H1 (cell line): ENCODE measurements around the gene PRMT5. TPM values are rescaled to one million over a fixed set of nuclear protein-coding genes. Genes with fewer than 3 reads are reported as not detected.

Source experiments
- CTCF ChIA-PET: fragments of 300-600 bp; sonication (Branson Sonifier 250); formaldehyde crosslinking; loops from one replicate; lab custom pipeline; 2021; ENCODE audit not compliant: partially characterized antibody; lab: Charles Lee
- POLR2A ChIA-PET: fragments of 300-600 bp; sonication (Branson Sonifier 250); formaldehyde crosslinking; loops from one replicate; lab custom pipeline; 2021; ENCODE audit warnings: inconsistent platforms; ENCODE audit not compliant: partially characterized antibody; lab: Charles Lee
- DNase-seq, 2 experiments: peaks; one replicate each; pipeline versions ENCODE4 v3.0.0 to v3.0.0-alpha.2; 2010 to 2022; ENCODE audit warnings: low spot score in 2 of 2, low read depth in 1 of 2, mixed read lengths in 1 of 2
- FAIRE-seq: peaks from 2 replicates; lab custom pipeline; 2011; peaks lifted over from hg19 to GRCh38; lab: Jason Lieb, UNC
- H2AFZ ChIP-seq: 2 replicates; pipeline ENCODE4 v1.8.1; 2012; ENCODE audit warnings: low read length, inconsistent platforms
- H2AK5ac ChIP-seq: 2 replicates; pipeline ENCODE4 v1.6.1; 2013; ENCODE audit warnings: low read depth, low read length
- H2BK120ac ChIP-seq: replicated peaks from 2 replicates; pipeline ENCODE3; 2013; ENCODE audit warnings: low read depth, low read length, inconsistent platforms
- H2BK12ac ChIP-seq: 2 replicates; pipeline ENCODE4 v1.6.1; 2013; ENCODE audit warnings: low read depth, low read length
- H2BK15ac ChIP-seq: 2 replicates; pipeline ENCODE4 v1.6.1; 2013; ENCODE audit warnings: low read length
- H2BK20ac ChIP-seq: 2 replicates; pipeline ENCODE4 v1.6.1; 2013; ENCODE audit warnings: low read length
- H2BK5ac ChIP-seq: 2 replicates; pipeline ENCODE4 v1.6.1; 2013; ENCODE audit warnings: low read depth, low read length
- H3K14ac ChIP-seq: 2 replicates; pipeline ENCODE4 v1.6.1; 2013; ENCODE audit warnings: inconsistent platforms; ENCODE audit not compliant: insufficient read length
- H3K18ac ChIP-seq: 2 replicates; pipeline ENCODE4 v1.6.1; 2013; ENCODE audit warnings: low read length; ENCODE audit errors: extremely low read depth
- H3K23ac ChIP-seq: 2 replicates; pipeline ENCODE4 v1.6.1; 2013; ENCODE audit warnings: inconsistent platforms; ENCODE audit not compliant: insufficient read length
- H3K23me2 ChIP-seq: 2 replicates; pipeline ENCODE4 v1.6.1; 2013; ENCODE audit warnings: low read depth, low read length
- H3K27ac ChIP-seq: 2 replicates; pipeline ENCODE4 v1.6.1; 2011; ENCODE audit warnings: low read depth, low read length, inconsistent platforms
- H3K27me3 ChIP-seq, 4 experiments: replicated peaks in 1 of 4; 1 replicate in 1 of 4; 2 replicates in 3 of 4; pipeline versions ENCODE4 v1.6.1 to v1.8.1; 2011 to 2013; ENCODE audit warnings: low read length in 3 of 4, mild to moderate bottlenecking in 3 of 4, inconsistent platforms in 2 of 4, mixed read lengths in 2 of 4, moderate library complexity in 1 of 4; ENCODE audit not compliant: control insufficient read depth in 3 of 4, insufficient read depth in 3 of 4; ENCODE audit errors: extremely low read depth in 1 of 4
- H3K36me3 ChIP-seq, 4 experiments: 2 replicates each; pipeline versions ENCODE4 v1.6.1 to v1.8.1; 2011 to 2013; ENCODE audit warnings: mild to moderate bottlenecking in 4 of 4, low read length in 3 of 4, moderate library complexity in 2 of 4, control low read depth in 1 of 4, inconsistent platforms in 1 of 4; ENCODE audit not compliant: insufficient read depth in 4 of 4, control insufficient read depth in 2 of 4
- H3K4ac ChIP-seq: replicated peaks from 2 replicates; pipeline ENCODE3; 2013; ENCODE audit warnings: low read length, low read depth, mixed read lengths, inconsistent platforms; ENCODE audit not compliant: insufficient read length
- H3K4me1 ChIP-seq, 4 experiments: replicated peaks in 1 of 4; 1 replicate in 1 of 4; 2 replicates in 3 of 4; pipeline versions ENCODE4 v1.6.1 to v1.8.1; 2011 to 2013; ENCODE audit warnings: low read length in 3 of 4, inconsistent platforms in 2 of 4, mixed read lengths in 1 of 4; ENCODE audit not compliant: insufficient read depth in 4 of 4, control insufficient read depth in 3 of 4
- H3K4me2 ChIP-seq, 2 experiments: 2 replicates each; pipeline versions ENCODE4 v1.6.1 to v1.8.1; 2011 to 2013; ENCODE audit warnings: low read depth in 2 of 2, low read length in 2 of 2, control low read depth in 1 of 2, inconsistent platforms in 1 of 2, mild to moderate bottlenecking in 1 of 2; ENCODE audit not compliant: insufficient read depth in 1 of 2
- H3K4me3 ChIP-seq, 4 experiments: fragments of 200-600, 300-600 bp in 1 of 4; sonication (generic), shearing (Covaris generic), sonication (Bioruptor Twin) in 1 of 4; 2 replicates each; pipeline versions ENCODE4 v1.5.1 to v1.8.1; 2011 to 2016; ENCODE audit warnings: low read length in 4 of 4, low read depth in 3 of 4, control low read depth in 2 of 4, inconsistent platforms in 2 of 4, mild to moderate bottlenecking in 2 of 4, mixed read lengths in 1 of 4, moderate library complexity in 1 of 4; ENCODE audit not compliant: insufficient read depth in 2 of 4; ENCODE audit errors: extremely low read depth in 1 of 4
- H3K56ac ChIP-seq: replicated peaks from 2 replicates; pipeline ENCODE3; 2013; ENCODE audit warnings: low read depth, mild to moderate bottlenecking, mixed read lengths, low read length, inconsistent platforms; ENCODE audit not compliant: insufficient read length
- H3K79me1 ChIP-seq: 2 replicates; pipeline ENCODE4 v1.6.1; 2013; ENCODE audit warnings: low read depth, low read length, control low read depth
- H3K79me2 ChIP-seq, 2 experiments: 2 replicates each; pipeline versions ENCODE4 v1.6.1 to v1.8.1; 2012 to 2013; ENCODE audit warnings: low read length in 2 of 2, mild to moderate bottlenecking in 2 of 2, inconsistent platforms in 1 of 2; ENCODE audit not compliant: insufficient read depth in 2 of 2, control insufficient read depth in 1 of 2
- H3K9ac ChIP-seq, 4 experiments: replicated peaks in 1 of 4; 1 replicate in 1 of 4; 2 replicates in 3 of 4; pipeline versions ENCODE4 v1.6.1 to v1.8.1; 2011 to 2013; ENCODE audit warnings: low read depth in 3 of 4, low read length in 3 of 4, control low read depth in 2 of 4, mild to moderate bottlenecking in 2 of 4, moderate library complexity in 2 of 4, inconsistent platforms in 1 of 4; ENCODE audit errors: extremely low read depth in 1 of 4
- H3K9me3 ChIP-seq, 2 experiments: 2 replicates each; pipeline versions ENCODE4 v1.6.1 to v1.8.1; 2012 to 2013; ENCODE audit warnings: mild to moderate bottlenecking in 2 of 2, moderate library complexity in 2 of 2, control low read depth in 1 of 2, inconsistent platforms in 1 of 2, low read depth in 1 of 2, low read length in 1 of 2, mixed read lengths in 1 of 2; ENCODE audit not compliant: insufficient read depth in 2 of 2
- H4K20me1 ChIP-seq, 2 experiments: replicated peaks in 1 of 2; 2 replicates each; pipeline versions ENCODE3 to v1.8.1; 2011 to 2013; ENCODE audit warnings: inconsistent platforms in 2 of 2, low read length in 2 of 2, mild to moderate bottlenecking in 1 of 2; ENCODE audit not compliant: insufficient read depth in 2 of 2, control insufficient read depth in 1 of 2
- H4K5ac ChIP-seq: 2 replicates; pipeline ENCODE4 v1.6.1; 2013; ENCODE audit warnings: low read length, low read depth, mixed read lengths, inconsistent platforms; ENCODE audit not compliant: insufficient read length
- H4K8ac ChIP-seq: 2 replicates; pipeline ENCODE4 v1.8.0; 2013; ENCODE audit warnings: mild to moderate bottlenecking, moderate library complexity, low read length, inconsistent platforms; ENCODE audit not compliant: insufficient read depth; ENCODE audit errors: extremely low read depth
- H4K91ac ChIP-seq: replicated peaks from 2 replicates; pipeline ENCODE3; 2013; ENCODE audit warnings: low read length, mixed read lengths, inconsistent platforms; ENCODE audit not compliant: insufficient read length
- ASH2L ChIP-seq: fragments of 200-600, 300-600 bp; sonication (generic); IDR thresholded peaks from one replicate; pipeline ENCODE4 v1.7.1; 2017; ENCODE audit warnings: low read length
- CBX5 ChIP-seq: fragments of 300-800, 300-1000 bp; sonication (generic); IDR thresholded peaks from 2 replicates; pipeline ENCODE4 v1.7.1; 2016; ENCODE audit warnings: antibody characterized with exemption, low read length, low read depth
- GABPA ChIP-seq: IDR thresholded peaks from 2 replicates; pipeline ENCODE4 v1.6.1; 2011; ENCODE audit warnings: mild to moderate bottlenecking, low read length, moderate library complexity, borderline replicate concordance; ENCODE audit not compliant: insufficient read depth
- JUND ChIP-seq: IDR thresholded peaks from 2 replicates; pipeline ENCODE4 v1.6.1; 2011; ENCODE audit warnings: mild to moderate bottlenecking, improper control_type of control experiment, low read length
- SIX5 ChIP-seq: IDR thresholded peaks from 2 replicates; pipeline ENCODE4 v1.6.1; 2011; ENCODE audit warnings: mild to moderate bottlenecking, low read depth, low read length
- SP1 ChIP-seq: IDR thresholded peaks from 2 replicates; pipeline ENCODE4 v1.6.1; 2011; ENCODE audit warnings: low read depth, low read length
- SP4 ChIP-seq: IDR thresholded peaks from 2 replicates; pipeline ENCODE4 v1.6.1; 2012; ENCODE audit warnings: low read length, inconsistent platforms
- TBP ChIP-seq: IDR thresholded peaks from 2 replicates; pipeline ENCODE4 v1.6.1; 2011; ENCODE audit warnings: low read depth, low read length, improper control_type of control experiment
- WGBS, 2 experiments: shearing (Covaris generic) in 1 of 2; methylation state at CpG; one replicate each; pipeline versions ENCODE4 v1.1.6 to v1.1.7; 2013 to 2015; ENCODE audit warnings: low lambda C conversion rate in 2 of 2, mixed read lengths in 2 of 2, inconsistent platforms in 1 of 2, low coverage in 1 of 2, missing lambda C conversion rate in 1 of 2; ENCODE audit not compliant: insufficient replicate concordance in 2 of 2, insufficient coverage in 1 of 2, insufficient read length in 1 of 2; ENCODE audit errors: extremely low coverage in 1 of 2, missing lambda C conversion rate in 1 of 2; 5-methylcytosine and 5-hydroxymethylcytosine counted together
- polyA plus RNA-seq, 7 experiments: library from polyadenylated mRNA; depleted of rRNA in 3 of 7; stranded (reverse) in 5 of 7; unstranded in 2 of 7; fragments of >200 nt in 5 of 7; fragments of 200-250 nt in 2 of 7; gene quantifications; 1 replicate in 5 of 7; 2 replicates in 1 of 7; 4 replicates in 1 of 7; pipeline versions ENCODE4 v1.2.1 to v1.2.3, GENCODE V29; 2011 to 2013; ENCODE audit warnings: missing spikeins in 2 of 7, mixed read lengths in 2 of 7
- total RNA-seq: library from RNA; stranded (reverse); fragmentation: NEBNext Ultra II Directional; extraction: Animal tissue kit (Norgen Biotek cat#: 25700); gene quantifications from 2 replicates; pipeline ENCODE4 v1.2.1, GENCODE V29; 2021

The PRMT5 gene
- total and polyA plus RNA-seq, 2 of the 8 experiments (the other 6 are each of a cell fraction or from before 2014, with no cell fraction given) = 171 to 402 TPM

DNA sequence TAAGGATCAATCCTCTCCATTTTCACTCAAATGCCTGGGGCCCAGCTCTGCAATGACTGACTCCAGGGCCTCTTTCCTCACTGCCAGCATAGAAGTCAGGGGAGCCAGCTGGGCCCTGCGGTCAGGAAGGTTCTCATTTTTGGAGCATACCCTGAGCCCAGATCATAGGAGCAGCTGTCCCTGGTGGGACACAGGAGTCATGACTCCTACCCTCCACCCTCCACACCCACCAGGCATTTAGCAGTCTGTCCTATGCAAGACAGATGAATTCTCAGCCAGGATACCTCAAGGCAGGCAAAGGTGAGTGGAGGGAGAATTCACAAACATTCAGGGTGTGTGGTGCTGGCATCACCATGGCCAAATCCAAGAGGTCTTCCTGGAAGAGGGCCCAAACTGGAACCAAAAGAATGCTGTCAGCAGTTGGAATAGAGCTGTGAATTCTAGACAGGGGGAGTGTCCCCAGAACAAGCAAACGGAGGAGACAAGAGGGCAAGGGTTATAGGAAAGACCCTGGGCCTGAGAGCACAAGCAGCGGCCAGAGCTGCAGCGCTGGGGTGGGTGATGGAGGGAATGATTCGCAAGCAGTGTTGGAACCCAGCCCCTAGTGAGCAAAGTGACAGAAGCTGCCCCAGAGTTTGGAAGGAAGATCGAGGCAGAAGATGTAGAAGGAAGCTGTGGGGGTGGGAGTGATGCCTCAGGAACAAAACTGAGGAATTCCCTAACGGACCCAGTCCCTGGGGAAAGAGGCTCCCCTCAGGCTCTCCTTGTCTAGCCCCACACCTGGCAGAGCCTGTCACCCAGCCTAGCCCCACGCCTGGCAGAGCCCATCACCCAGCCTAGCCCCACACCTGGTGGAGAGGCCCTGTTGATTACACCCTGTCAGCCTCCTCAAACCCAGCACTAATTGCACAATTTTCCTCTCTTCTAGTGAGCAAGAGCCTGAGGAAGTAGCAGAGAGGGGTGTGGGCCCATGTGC, 50.6 kb downstream of the PRMT5 start:
- no peaks in the 10 kb centered on the region for H3K79me1 ChIP-seq
- no peak overlapping the region for H3K23ac ChIP-seq
- peaks cover 7% of the 10 kb centered on the region; the same call in 1 of the 2 replicates for H3K23me2 ChIP-seq
- H2AFZ ChIP-seq = no peak overlapping the region
- DNase-seq (no peak), FAIRE-seq (no peak)
- H3K4me2 ChIP-seq = no peak overlapping the region
- no peak overlapping the region for H4K5ac ChIP-seq
- 88% methylated on average over 8 of the region's 8 CpGs; no CpG with 5 or more reads in 1 of the 2 experiments for WGBS, 2 experiments
- TF ChIP-seq CBX5 = no peak
- no peak for TF ChIP-seq SP1
- TF ChIP-seq JUND = no peak
- no peak for TF ChIP-seq SP4
- TF ChIP-seq ASH2L = no peak
- no peak for TF ChIP-seq TBP
- no peak for TF ChIP-seq GABPA
- no peak for TF ChIP-seq SIX5
- no peak overlapping the region for H2BK15ac ChIP-seq
- H3K9me3 ChIP-seq = no peaks in the 10 kb centered on the region
- no peak overlapping the region for H3K27ac ChIP-seq
- no peak overlapping the region for H2AK5ac ChIP-seq
- H4K20me1 ChIP-seq = no peaks in the 10 kb centered on the region
- no peaks in the 10 kb centered on the region for H3K27me3 ChIP-seq
- H3K56ac ChIP-seq = no peak overlapping the region
- H2BK5ac ChIP-seq = no peak overlapping the region
- H2BK12ac ChIP-seq = no peak overlapping the region
- no peaks in the 10 kb centered on the region for H3K79me2 ChIP-seq
- no peak overlapping the region for H3K4ac ChIP-seq
- CTCF ChIA-PET = interaction anchor here (0.6 to 56.0 kb wide), 6 partner anchors 9 to 308 kb away, joined by 3 to 1562 read pairs (median 3); partner anchors contain the start of genes MMP14, MRPL52 and SLC7A7
- POLR2A ChIA-PET = interaction anchor here (0.8 to 1.4 kb wide), 3 partner anchors 8 to 56 kb away, joined by 3 read pairs; no protein-coding TSS in a partner anchor
- H3K9ac ChIP-seq = no peak overlapping the region
- no peaks in the 10 kb centered on the region; a peak in 2 of 8 replicates for H3K36me3 ChIP-seq
- H4K8ac ChIP-seq = no peak overlapping the region
- H3K18ac ChIP-seq = no peak overlapping the region
- no peak overlapping the region for H3K14ac ChIP-seq
- peaks cover 0 to 14% (median 6%) of the 10 kb centered on the region in 4 experiments; a peak in 6 of 7 replicates for H3K4me1 ChIP-seq
- no peak overlapping the region for H4K91ac ChIP-seq
- no peak overlapping the region for H2BK120ac ChIP-seq
- H3K4me3 ChIP-seq = no peak overlapping the region
- no peak overlapping the region for H2BK20ac ChIP-seq
